ENCODE measurements around the gene TP53AIP1. TPM values are rescaled to one million over a fixed set of nuclear protein-coding genes. Genes with fewer than 3 reads are reported as not detected.

TP53AIP1 gene
- total RNA-seq, 3 donors from 2014 or later (not counting 1 experiment from before 2014, with no cell fraction given) = not detected

DNA sequence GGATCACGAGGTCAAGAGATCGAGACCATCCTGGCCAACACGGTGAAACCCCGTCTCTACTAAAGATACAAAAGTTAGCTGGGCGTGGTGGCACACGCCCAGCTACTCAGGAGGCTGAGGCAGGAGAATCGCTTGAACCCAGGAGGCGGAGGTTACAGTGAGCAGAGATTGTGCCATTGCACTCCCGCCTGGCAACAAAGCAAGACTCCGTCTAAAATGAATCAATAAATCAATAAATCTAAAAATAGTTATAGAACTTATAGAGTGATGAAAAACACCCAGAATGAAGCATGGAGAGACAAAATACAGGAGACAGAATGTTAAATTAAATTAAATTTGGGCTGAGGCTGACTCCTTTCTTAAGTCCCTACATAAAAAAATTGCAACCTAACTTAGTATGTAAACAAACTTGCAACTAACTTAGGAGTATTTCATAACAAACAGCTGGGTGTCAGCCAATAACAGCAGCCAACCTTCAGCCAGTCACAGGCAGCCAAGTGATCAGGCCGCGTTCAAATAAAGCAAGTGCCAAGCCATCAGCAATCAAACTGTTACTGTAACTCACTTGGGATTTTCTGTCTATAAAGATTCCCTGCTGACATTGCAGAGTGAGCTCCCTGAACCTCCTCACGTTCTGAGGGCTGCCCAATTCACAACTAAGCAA, 7.3 kb upstream of the TP53AIP1 start:
- H3K4me1 Mint-ChIP-seq = no peaks in the 10 kb centered on the region
- no peak for TF ChIP-seq CTCF (IDR thresholded peaks at IDR 0.05)
- H3K36me3 Mint-ChIP-seq = no peaks in the 10 kb centered on the region
- no peak overlapping the region for H3K4me3 Mint-ChIP-seq
- ATAC-seq (no peak), DNase-seq (no peak)
- Histone ChIP-seq H3K27me3 (ENCODE audit: control insufficient read depth, insufficient read depth, low read length) (peaks cover 5% of the 10 kb centered on the region), H3K36me3 (ENCODE audit: control insufficient read depth, insufficient read depth, low read length) (no peaks in the 10 kb centered on the region), H3K4me3 (ENCODE audit: low read length) (no peak overlapping the region), H3K4me1 (ENCODE audit: control insufficient read depth, insufficient read depth, low read length) (no peaks in the 10 kb centered on the region), H3K27ac (ENCODE audit: low read length) (no peak overlapping the region), H3K9me3 (ENCODE audit: control insufficient read depth, insufficient read depth, low read length) (no peaks in the 10 kb centered on the region)
- H3K27ac Mint-ChIP-seq = no peak overlapping the region
- WGBS (ENCODE audit: insufficient coverage) = 93% methylated on average over 12 of the region's 13 CpGs
- H3K9me3 Mint-ChIP-seq = no peaks in the 10 kb centered on the region
- peaks cover 29 to 59% of the 10 kb centered on the region in 2 donors for H3K27me3 Mint-ChIP-seq (ENCODE audit: low read depth in 2 of 2)
- intact Hi-C loops (cut with micrococcal nuclease) = no loop called here

DNA sequence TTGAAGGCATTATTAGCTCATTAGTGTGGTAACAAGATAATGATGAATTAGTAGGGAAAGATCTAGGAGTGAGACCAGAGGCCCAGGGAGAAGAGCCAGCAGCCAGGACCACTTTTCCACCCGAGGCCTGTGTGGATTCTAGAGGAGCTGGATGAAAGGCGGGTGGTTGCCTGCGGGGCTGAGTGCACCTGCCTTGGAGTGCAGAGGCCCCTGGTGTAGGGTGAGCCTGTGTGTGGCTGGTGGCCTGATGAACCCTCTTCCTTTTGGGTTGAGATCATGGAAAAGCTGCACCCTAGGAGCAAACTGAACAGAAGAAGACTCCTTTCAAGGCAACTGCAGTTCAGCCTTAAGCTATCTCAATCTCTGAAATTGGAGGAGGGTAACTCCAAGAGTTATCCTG, 5.9 kb upstream of the TP53AIP1 start:
- no peak overlapping the region for H3K4me3 Mint-ChIP-seq
- no peaks in the 10 kb centered on the region for H3K4me1 Mint-ChIP-seq
- H3K27ac ChIP-seq (ENCODE audit: low read length) = no peak overlapping the region
- H3K36me3 Mint-ChIP-seq = no peaks in the 10 kb centered on the region
- H3K9me3 Mint-ChIP-seq = no peaks in the 10 kb centered on the region
- H3K9me3 ChIP-seq (ENCODE audit: control insufficient read depth, insufficient read depth, low read length) = no peaks in the 10 kb centered on the region
- peaks cover 22 to 54% of the 10 kb centered on the region in 2 donors for H3K27me3 Mint-ChIP-seq (ENCODE audit: low read depth in 2 of 2)
- no peak overlapping the region for H3K27ac Mint-ChIP-seq
- peaks cover 5% of the 10 kb centered on the region for H3K27me3 ChIP-seq (ENCODE audit: control insufficient read depth, insufficient read depth, low read length)
- H3K4me1 ChIP-seq (ENCODE audit: control insufficient read depth, insufficient read depth, low read length) = no peaks in the 10 kb centered on the region
- peak in 1 of 3 donors; percentile 36 for ATAC-seq
- DNase-seq = no peak
- WGBS (ENCODE audit: insufficient coverage) = 36% methylated on average over 3 of the region's 3 CpGs
- intact Hi-C loops (cut with micrococcal nuclease) = no loop called here
- no peak for TF ChIP-seq CTCF (IDR thresholded peaks at IDR 0.05)
- H3K36me3 ChIP-seq (ENCODE audit: control insufficient read depth, insufficient read depth, low read length) = no peaks in the 10 kb centered on the region
- H3K4me3 ChIP-seq (ENCODE audit: low read length) = no peak overlapping the region

GRCh38 chr11:128947773-128948172, 5.1 kb upstream of the TP53AIP1 start:
- DNase-seq (no peak), ATAC-seq (no peak)
- no peaks in the 10 kb centered on the region for H3K4me1 ChIP-seq (ENCODE audit: control insufficient read depth, insufficient read depth, low read length)
- 90% methylated on average over 2 of the region's 2 CpGs for WGBS (ENCODE audit: insufficient coverage)
- Mint-ChIP-seq H3K27me3 (ENCODE audit: low read depth in 2 of 2) (peaks cover 16 to 50% of the 10 kb centered on the region in 2 donors), H3K4me1 (no peaks in the 10 kb centered on the region), H3K27ac (no peak overlapping the region), H3K9me3 (no peaks in the 10 kb centered on the region), H3K4me3 (no peak overlapping the region), H3K36me3 (no peaks in the 10 kb centered on the region)
- H3K27ac ChIP-seq (ENCODE audit: low read length) = no peak overlapping the region
- TF ChIP-seq CTCF (IDR thresholded peaks at IDR 0.05) = no peak
- no peaks in the 10 kb centered on the region for H3K9me3 ChIP-seq (ENCODE audit: control insufficient read depth, insufficient read depth, low read length)
- H3K4me3 ChIP-seq (ENCODE audit: low read length) = no peak overlapping the region
- peaks cover 5% of the 10 kb centered on the region for H3K27me3 ChIP-seq (ENCODE audit: control insufficient read depth, insufficient read depth, low read length)
- intact Hi-C loops (cut with micrococcal nuclease) = no loop called here
- no peaks in the 10 kb centered on the region for H3K36me3 ChIP-seq (ENCODE audit: control insufficient read depth, insufficient read depth, low read length)

GRCh38 chr11:128946648-128947047, 4.0 kb upstream of the TP53AIP1 start:
- Histone ChIP-seq H3K36me3 (ENCODE audit: control insufficient read depth, insufficient read depth, low read length) (no peaks in the 10 kb centered on the region), H3K9me3 (ENCODE audit: control insufficient read depth, insufficient read depth, low read length) (no peaks in the 10 kb centered on the region), H3K27ac (ENCODE audit: low read length) (no peak overlapping the region), H3K4me1 (ENCODE audit: control insufficient read depth, insufficient read depth, low read length) (no peaks in the 10 kb centered on the region), H3K4me3 (ENCODE audit: low read length) (no peak overlapping the region), H3K27me3 (ENCODE audit: control insufficient read depth, insufficient read depth, low read length) (peaks cover 5% of the 10 kb centered on the region)
- TF ChIP-seq CTCF (IDR thresholded peaks at IDR 0.05) = no peak
- Mint-ChIP-seq H3K4me1 (no peaks in the 10 kb centered on the region), H3K27ac (no peak overlapping the region), H3K36me3 (no peaks in the 10 kb centered on the region), H3K9me3 (no peaks in the 10 kb centered on the region), H3K4me3 (no peak overlapping the region), H3K27me3 (ENCODE audit: low read depth in 2 of 2) (peaks cover 15 to 50% of the 10 kb centered on the region in 2 donors)
- DNase-seq = no peak
- ATAC-seq = no peak
- intact Hi-C loops (cut with micrococcal nuclease) = no loop called here
- WGBS (ENCODE audit: insufficient coverage) = no CpG with 5 or more reads among the region's 2 CpGs
